HG03457 (cell line): ENCODE measurements around the gene PLA2G2F.

ENCODE experiments used
- ATAC-seq: cut with Tn5 transposase; IDR thresholded peaks from one replicate; pipeline ENCODE4 v1.9.1; 2021; ENCODE audit warnings: moderate number of reproducible peaks; ENCODE audit not compliant: unreplicated experiment

The PLA2G2F gene

DNA sequence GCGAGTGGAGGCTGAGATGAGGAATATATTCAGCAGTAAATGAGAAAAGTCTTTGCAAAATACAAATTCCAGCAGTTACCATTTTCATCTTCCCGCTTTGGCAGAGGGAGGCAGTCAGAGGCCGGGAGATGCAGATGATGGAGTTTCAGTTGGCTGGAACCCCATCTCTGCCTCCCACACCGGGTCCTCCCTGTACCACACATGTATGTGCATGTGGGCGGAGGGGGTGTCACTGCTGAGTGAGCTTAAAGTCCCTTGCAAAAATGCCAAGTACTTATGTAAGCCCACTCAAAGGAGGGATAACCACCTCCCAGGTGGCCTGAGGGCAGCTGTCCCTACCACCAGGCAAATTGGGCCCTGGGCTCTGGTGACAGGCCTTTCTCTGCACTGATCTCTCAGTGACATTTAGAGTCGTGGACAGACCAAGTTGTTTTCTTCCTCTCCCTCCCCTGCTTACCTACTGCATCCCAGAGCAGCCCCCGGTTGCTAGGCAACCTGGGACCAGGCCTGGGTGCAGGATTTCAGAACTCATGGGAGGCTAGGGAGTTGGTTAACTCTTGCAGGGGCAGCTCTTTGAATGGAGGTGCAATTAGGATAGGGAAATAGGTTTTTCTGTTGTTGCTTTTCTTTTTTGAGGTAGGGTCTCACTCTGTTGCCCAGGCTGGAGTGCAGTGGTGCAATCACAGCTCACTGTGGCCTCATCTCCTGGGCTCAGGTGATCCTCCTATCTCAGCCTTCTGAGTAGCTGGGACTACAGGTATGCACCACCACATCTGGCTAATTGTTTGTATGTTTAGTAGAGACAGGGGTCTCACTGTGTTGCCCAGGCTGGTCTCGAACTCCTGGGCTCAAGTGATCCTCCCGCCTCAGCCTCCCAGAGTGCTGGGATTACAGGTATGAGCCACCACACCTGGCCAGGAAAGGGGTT is 29.7 kb downstream of the PLA2G2F start:
- ATAC-seq: no peak

DNA sequence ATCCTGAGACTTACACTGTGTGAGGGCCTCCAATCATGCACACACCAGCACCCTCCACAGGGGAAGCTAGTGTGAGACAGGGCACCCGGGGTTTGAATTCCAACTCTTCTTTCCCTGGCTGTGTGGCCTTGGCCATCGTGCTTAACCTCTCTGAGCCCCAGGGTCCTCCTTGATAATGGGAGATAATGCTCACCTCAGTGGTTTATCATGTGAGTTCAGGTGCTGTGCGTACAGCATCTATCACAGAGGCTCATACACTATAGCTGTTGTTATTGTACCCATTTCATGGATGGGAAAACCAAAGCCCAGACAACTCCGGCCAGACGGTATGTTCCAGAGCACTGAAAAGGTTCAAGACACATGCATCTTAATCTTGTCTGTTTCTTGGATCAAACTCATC is 30.8 kb downstream of the PLA2G2F start:
- ATAC-seq: no peak

- no peak for ATAC-seq
Observed at GRCh38 chr1:20172033-20172590, 33.0 kb downstream of the PLA2G2F start.

DNA sequence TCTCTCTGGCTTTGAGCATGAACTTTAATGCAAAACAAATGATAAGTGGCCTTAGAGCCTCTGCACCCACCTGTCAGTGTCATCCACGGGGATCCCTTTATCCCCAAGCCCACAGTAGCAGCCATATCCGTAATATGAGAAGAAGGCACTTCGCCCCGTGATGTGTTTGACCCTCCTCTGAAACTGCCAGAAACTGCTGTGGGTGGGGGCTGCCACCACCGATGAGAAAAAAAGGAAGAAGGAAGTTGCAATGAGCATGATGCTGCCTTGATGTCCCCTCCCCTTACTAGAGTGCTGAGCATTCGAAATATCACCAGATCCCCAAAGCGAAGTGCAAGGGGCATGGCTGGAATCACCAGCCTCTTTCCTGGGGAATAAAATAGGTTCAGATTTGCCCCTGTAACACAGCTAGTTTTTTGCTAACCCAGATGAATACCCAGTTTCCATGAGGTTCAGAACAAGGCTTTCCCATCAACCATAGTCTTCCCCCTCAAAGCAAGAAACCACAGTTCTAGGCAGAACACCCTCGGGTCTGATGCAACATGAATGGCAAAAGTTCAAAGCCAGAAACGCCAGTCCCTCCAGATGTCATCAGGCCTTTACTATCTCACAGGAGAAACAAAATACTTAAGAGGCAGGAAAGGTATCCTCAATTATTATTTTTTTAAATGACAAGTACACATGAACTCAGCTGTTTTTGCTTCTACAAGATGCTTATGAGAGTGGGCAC is 36.0 kb downstream of the PLA2G2F start:
- no peak for ATAC-seq

DNA sequence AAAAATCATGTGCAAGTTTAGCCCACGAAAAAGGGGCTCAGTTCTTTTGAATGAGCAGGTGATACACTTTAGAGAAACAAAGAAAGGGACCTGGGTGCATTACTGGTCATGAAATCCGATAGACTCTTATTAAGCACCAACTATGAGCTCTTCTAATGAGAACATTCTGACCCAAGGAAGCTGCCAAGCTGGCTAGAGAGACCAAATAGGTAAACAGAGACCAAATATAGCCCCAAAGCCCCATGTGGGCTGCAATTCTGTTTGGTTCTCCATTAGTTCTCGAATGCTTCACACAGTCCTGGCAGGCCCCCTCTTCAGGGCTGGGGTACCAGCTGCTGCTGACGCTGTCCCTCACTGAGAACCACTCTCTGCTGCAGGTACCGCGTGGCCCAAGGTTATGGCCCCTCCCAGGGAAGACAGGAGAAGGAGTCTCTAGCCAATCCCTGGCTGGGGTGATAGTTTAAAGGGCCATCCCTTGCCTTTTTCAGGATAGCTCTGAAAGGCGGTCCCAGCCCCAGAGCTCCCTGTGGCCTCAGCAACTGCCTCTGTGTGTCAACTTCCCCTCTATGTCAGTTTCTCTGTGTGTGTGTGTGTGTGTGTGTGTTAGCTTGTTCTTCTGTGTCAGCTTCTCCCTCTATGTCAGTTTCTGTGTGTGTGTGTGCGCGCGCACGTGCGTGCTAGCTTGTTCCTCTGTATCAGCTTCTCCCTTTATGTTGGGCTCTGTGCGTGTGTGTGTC is 39.7 kb downstream of the PLA2G2F start:
- no peak for ATAC-seq

DNA sequence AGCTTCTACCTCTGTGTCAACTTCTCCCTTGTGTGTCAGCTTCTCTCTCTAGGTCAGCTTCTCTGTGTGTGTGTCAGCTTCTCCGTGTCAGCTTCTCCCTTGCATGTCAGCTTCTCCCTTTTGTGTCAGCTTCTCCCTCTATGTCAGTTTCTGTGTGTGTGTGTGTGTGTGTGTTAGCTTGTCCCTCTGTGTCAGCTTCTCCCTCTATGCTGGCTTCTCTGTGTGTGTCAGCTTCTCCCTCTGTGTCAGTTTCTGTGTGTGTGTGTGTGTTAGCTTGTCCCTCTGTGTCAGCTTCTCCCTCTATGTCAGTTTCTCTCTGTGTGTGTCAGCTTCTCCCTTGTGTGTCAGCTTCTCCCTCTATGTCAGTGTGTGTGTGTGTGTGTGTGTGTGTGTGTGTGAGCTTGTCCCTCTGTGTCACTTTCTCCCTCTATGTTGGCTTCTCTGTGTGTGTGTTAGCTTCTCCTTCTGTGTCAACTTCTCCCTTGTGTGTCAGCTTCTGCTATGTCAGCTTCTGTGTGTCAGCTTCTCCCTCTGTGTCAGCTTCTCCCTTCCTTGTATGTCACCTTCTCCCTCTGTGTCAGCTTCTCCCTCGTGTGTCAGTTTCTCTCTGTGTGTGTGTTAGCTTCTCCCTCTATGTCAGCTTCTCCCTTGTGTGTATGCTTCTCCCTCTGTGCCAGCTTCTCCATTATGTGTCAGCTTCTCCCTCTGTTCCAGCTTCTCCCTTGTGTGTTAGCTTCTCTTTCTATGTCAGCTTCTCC is 40.4 kb downstream of the PLA2G2F start:
- ATAC-seq: no peak

DNA sequence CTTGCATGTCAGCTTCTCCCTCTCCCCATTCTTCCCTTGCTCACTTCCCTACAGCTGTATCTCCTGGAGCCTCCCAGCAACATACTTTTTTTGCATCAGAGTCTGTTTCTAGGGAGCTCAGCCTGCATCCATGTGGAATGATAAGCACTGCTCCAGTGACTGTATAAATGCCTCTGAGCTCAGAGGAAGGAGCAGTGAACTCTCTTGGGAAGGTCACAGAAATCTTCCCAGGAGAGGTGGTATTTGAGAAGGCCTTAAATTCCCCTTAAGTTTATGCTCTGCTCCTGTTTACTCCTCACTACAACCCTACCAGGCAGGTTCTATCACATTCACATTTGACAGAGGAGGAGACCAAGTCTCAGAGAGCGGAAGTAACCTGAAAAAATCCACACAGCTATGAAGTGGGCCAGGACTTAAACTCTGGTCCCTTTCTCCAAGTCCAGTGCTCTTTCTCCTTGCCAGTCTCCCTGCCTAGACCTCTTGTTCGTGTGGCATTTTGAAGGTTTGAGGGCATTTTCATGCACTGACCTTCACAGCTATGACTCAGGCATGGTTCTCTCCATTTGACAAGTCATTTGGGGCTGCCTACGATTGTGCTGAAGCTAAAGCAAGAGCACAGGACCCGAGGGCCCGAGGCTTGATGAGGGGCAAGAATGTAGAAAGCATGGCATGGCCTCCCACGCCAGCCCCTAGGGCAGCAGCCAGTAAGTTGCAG is 41.2 kb downstream of the PLA2G2F start:
- ATAC-seq: no peak

- no peak for ATAC-seq
Observed at GRCh38 chr1:20180844-20181207, 41.7 kb downstream of the PLA2G2F start.

DNA sequence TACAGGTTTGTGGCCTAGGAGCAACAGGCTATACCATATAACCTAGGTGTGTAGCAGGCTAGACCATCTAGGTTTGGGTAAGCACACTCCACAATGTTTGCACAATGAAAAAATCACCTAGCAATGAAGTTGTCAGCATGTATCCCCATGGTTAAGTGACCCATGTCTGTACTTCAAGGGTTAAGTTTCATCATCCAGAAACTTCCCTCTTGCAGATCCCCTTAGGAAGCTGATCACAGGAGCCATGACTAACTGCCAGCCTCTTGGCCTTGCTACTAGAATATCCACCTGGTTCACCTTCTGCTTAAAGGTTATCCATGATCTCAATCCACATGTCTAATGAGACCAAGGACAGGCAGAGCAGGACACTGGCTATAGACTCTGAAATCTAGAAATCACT is 43.3 kb downstream of the PLA2G2F start:
- no peak for ATAC-seq

DNA sequence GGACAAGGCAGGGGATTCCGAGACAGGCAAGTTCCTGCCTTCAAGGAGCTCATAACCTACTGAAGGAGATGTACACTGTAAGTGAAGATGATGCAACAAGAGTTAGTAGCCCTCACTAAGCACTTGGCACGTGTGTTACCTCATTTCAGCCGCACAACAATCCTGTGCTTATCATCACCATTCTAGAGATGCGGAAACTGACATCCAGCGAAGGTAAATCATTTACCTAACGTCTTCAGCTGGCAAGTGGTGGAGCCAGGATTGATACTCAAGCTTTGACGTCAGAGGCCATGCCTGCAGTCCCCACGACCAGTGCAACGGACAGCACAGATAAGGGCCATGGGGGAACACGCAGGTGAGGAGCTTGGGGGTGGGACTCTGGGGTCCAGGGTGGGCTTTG is 43.9 kb downstream of the PLA2G2F start:
- no peak for ATAC-seq

DNA sequence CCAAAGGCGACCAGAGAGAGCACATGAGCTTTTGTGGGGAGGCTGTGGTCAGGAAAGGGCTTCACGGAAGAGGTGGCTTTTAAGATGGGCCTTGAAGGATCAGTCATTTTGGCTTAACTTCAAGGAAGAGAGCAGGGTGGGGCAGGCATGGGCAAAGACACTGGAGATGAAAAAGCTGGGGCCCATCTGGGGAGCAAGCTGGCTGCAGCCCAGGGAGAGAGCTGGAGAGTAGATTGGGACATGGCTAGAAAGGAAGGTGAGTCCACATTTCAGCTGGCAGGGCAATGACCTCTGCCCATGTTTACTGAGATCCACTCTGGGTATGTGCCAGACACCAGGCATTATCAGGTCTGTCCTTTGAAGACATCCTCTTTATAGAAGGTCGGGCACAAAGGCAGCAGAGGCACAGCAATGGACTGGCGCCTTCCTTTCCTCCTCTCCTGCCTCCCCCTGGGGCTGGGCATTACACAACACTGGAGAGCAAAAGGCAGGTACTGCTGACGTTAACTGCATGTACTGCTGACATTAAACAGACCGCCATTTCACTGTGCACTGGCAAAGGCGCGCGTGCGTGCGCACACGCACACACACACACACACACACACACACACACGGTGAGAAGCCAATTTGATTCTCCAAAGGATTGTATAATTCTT is 44.6 kb downstream of the PLA2G2F start:
- no peak for ATAC-seq

- no peak for ATAC-seq
Observed at GRCh38 chr1:20184481-20184900, 45.4 kb downstream of the PLA2G2F start.

GRCh38 chr1:20184997-20185833 is 46.1 kb downstream of the PLA2G2F start:
- no peak for ATAC-seq

DNA sequence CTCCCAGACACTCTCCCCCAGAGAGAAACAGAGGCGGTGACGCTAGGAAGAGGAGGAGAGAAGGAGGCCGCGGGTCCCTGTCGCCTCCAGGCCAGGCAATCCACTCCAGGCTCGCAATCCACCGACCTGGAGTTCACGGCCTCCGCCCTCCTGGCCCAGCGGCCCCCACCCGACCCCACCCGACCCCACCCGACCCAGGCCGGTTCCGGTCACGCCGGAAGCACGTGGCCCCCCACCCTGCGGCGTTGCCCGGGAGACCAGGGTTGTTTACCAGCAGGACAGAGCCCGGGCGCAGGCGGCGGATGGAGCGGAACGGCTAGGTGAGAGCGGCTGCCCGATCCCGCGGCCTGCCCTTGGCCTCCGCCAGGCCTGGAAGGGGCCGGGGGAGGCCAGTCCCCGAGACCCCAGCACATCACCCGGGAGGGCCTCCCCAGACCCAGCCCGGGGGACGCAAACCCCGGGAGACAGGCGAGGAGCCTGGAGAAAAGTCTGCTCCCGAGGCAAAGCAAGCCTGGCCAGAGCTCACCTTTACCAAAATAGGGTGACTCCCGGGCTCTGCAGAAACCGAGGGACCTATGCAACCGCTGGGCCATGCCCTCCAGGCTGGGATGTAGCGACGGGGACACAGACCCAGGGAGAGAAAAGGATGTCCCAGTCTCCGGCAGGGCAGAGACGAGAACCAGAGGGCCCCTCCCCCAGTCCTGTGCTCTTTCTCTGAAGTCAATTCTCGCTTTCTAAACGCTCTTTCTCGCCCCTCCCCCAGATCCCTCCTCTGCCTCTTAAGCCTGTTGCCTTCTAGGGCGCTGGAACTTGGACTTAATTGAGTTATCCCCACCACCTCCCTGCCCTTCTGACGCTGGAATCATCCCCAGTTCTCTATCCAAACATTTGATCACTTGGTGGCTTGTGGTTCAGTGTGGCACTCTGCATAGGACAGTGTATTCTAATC is 47.0 kb downstream of the PLA2G2F start, which contains the start of the genes PLA2G2C and UBXN10:
PLA2G2C (minus strand) TSS at position 685 of the 949 bp plus-strand sequence. CDS start 9,155 bp downstream, outside the sequence.
UBXN10 (plus strand) TSS at position 263 of the 949 bp plus-strand sequence. CDS start 4,466 bp downstream, outside the sequence.
- no peak for ATAC-seq

DNA sequence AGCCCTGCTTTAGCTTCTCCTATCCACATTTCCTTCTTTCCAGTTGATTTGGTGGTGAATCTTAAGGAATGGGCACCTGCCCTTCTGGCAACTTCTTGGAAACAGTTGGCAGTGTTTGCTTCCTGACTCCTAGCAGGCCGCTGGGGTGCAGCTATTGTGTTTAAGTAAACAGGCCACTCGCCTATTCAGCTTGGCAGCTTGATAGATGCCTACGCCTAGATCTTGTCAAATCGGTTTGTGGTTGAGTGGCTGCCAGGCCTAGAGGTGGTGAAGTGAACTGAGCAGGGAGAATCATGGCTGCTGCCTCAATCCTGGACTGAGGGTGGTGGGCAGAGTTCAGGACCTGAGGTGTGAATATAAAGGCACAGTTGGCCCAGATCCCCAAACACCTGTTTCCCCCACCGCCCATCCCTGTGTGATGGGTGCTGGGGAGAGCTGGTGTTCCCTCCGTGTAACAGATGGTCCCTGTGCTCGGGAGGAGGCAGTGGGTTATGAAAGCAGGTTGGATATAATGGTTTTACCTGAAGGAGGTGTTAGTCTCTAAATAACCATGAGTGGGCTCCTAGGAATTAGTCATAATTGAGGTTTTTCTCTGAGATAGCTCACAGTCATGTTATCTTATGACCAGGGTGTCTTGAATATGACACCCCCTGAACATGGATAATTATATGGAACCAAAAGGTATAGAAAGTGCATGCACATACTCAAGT is 48.1 kb downstream of the PLA2G2F start:
- ATAC-seq: no peak

DNA sequence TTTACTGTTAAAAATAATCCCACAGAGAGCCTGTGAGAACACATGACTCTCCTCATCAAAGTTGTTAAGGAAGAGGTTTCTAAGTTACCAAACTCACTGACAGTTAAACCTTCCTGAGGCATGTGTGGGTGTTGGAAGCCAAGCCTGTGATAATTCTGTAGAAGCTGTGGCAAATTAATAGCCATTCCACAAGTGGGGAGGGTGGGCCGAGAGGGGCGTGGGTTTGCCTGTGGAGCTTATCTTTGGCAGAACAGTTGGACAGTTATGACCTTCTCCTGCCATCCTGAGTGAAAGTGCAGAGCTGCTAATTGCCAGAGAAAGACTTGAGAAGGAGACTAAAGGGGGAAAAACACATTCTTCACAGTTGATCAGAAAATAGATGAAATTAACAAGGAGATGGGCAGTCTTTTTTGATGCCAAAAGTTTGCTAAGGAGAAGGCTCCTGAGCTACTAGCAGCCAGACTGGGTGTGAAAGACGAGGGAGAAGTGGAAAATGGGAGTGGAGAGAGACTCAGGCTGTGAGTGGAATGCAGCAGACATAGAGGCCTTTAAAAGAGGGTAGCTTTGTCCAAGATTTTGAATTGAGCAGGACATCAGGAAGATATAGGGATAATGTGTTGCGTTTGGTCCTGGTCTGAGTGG is 48.8 kb downstream of the PLA2G2F start:
- no peak for ATAC-seq
